H9 (cell line): ENCODE data around the gene WIZ. TPM values are rescaled to one million over a fixed set of nuclear protein-coding genes. Genes with fewer than 3 reads are reported as not detected.

Source experiments
- DNase-seq: peaks from one replicate; pipeline ENCODE4 v3.0.0-alpha.2; 2017
- H2AFZ ChIP-seq: one replicate; pipeline ENCODE4 v1.6.1; 2013; ENCODE audit warnings: mild to moderate bottlenecking, low read length, control low read depth, moderate library complexity
- H2AK5ac ChIP-seq: 2 replicates; pipeline ENCODE4 v1.6.1; 2013; ENCODE audit warnings: low read length, control low read depth, mixed read lengths; ENCODE audit not compliant: insufficient read length
- H2BK120ac ChIP-seq: one replicate; pipeline ENCODE4 v1.6.1; 2013; ENCODE audit warnings: low read depth, mild to moderate bottlenecking, low read length, control low read depth, inconsistent platforms; ENCODE audit not compliant: poor library complexity, severe bottlenecking
- H2BK12ac ChIP-seq: 2 replicates; pipeline ENCODE4 v1.6.1; 2013; ENCODE audit warnings: low read length, control low read depth, mixed read lengths, low read depth; ENCODE audit not compliant: insufficient read length
- H2BK15ac ChIP-seq: 2 replicates; pipeline ENCODE4 v1.6.1; 2013; ENCODE audit warnings: low read depth, low read length, control low read depth
- H2BK20ac ChIP-seq: one replicate; pipeline ENCODE4 v1.6.1; 2013; ENCODE audit warnings: low read depth, mild to moderate bottlenecking, low read length, control low read depth, inconsistent platforms; ENCODE audit not compliant: poor library complexity, severe bottlenecking
- H2BK5ac ChIP-seq: 2 replicates; pipeline ENCODE4 v1.6.1; 2013; ENCODE audit warnings: low read length, control low read depth, mixed read lengths; ENCODE audit not compliant: insufficient read length
- H3K14ac ChIP-seq: 2 replicates; pipeline ENCODE4 v1.6.1; 2013; ENCODE audit warnings: low read length, control low read depth; ENCODE audit not compliant: insufficient read depth
- H3K18ac ChIP-seq: 2 replicates; pipeline ENCODE4 v1.6.1; 2013; ENCODE audit warnings: low read depth, mild to moderate bottlenecking, mixed read lengths, low read length, control low read depth; ENCODE audit not compliant: insufficient read length
- H3K23ac ChIP-seq: 2 replicates; pipeline ENCODE4 v1.6.1; 2013; ENCODE audit warnings: low read length, control low read depth, mixed read lengths, low read depth; ENCODE audit not compliant: insufficient read length
- H3K23me2 ChIP-seq: 2 replicates; pipeline ENCODE4 v1.6.1; 2013; ENCODE audit warnings: low read depth, mild to moderate bottlenecking, mixed read lengths, low read length, control low read depth; ENCODE audit not compliant: insufficient read length, poor library complexity, severe bottlenecking
- H3K27ac ChIP-seq: 2 replicates; pipeline ENCODE4 v1.5.1; 2013; ENCODE audit warnings: low read length, control low read depth, mixed read lengths, low read depth; ENCODE audit not compliant: insufficient read length
- H3K27me3 ChIP-seq: 2 replicates; pipeline ENCODE4 v1.6.1; 2013; ENCODE audit warnings: low read length, control low read depth, inconsistent platforms; ENCODE audit not compliant: insufficient read depth
- H3K4ac ChIP-seq: 2 replicates; pipeline ENCODE4 v1.6.1; 2013; ENCODE audit warnings: low read depth, mild to moderate bottlenecking, control low read depth, inconsistent platforms, low read length, moderate library complexity
- H3K4me1 ChIP-seq: 2 replicates; pipeline ENCODE4 v1.6.1; 2013; ENCODE audit warnings: low read length, control low read depth, inconsistent platforms; ENCODE audit not compliant: insufficient read depth
- H3K4me2 ChIP-seq: 2 replicates; pipeline ENCODE4 v1.6.1; 2013; ENCODE audit warnings: low read length, control low read depth, mixed read lengths; ENCODE audit not compliant: insufficient read length, insufficient read depth
- H3K56ac ChIP-seq: 2 replicates; pipeline ENCODE4 v1.6.1; 2013; ENCODE audit warnings: low read depth, mild to moderate bottlenecking, mixed read lengths, low read length, control low read depth; ENCODE audit not compliant: insufficient read length
- H3K79me1 ChIP-seq: 2 replicates; pipeline ENCODE4 v1.6.1; 2013; ENCODE audit warnings: low read depth, mild to moderate bottlenecking, moderate library complexity, low read length, control low read depth, inconsistent platforms; ENCODE audit not compliant: insufficient read depth, poor library complexity, severe bottlenecking
- H3K79me2 ChIP-seq: 2 replicates; pipeline ENCODE4 v1.6.1; 2013; ENCODE audit warnings: low read length, control low read depth, inconsistent platforms; ENCODE audit not compliant: insufficient read depth
- H3K9ac ChIP-seq: 2 replicates; pipeline ENCODE4 v1.6.1; 2013; ENCODE audit warnings: low read length, control low read depth, mixed read lengths; ENCODE audit not compliant: insufficient read length; ENCODE audit errors: extremely low read depth
- H3K9me3 ChIP-seq: one replicate; pipeline ENCODE4 v1.6.1; 2013; ENCODE audit warnings: low read depth, low read length, inconsistent platforms; ENCODE audit not compliant: control insufficient read depth
- H3T11ph ChIP-seq: one replicate; pipeline ENCODE4 v1.6.1; 2013; ENCODE audit warnings: mild to moderate bottlenecking, low read length, control low read depth, inconsistent platforms
- H4K20me1 ChIP-seq: one replicate; pipeline ENCODE4 v1.6.1; 2013; ENCODE audit not compliant: control insufficient read depth, insufficient read length, insufficient read depth
- H4K5ac ChIP-seq: 2 replicates; pipeline ENCODE4 v1.6.1; 2013; ENCODE audit warnings: low read depth, mild to moderate bottlenecking, mixed read lengths, low read length, control low read depth; ENCODE audit not compliant: insufficient read length
- H4K8ac ChIP-seq: replicated peaks from 2 replicates; pipeline ENCODE4 v1.6.1; 2013; ENCODE audit warnings: low read length, control low read depth, mixed read lengths, low read depth; ENCODE audit not compliant: insufficient read length
- H4K91ac ChIP-seq: 2 replicates; pipeline ENCODE4 v1.6.1; 2013; ENCODE audit warnings: low read depth, mild to moderate bottlenecking, moderate library complexity, mixed read lengths, low read length, control low read depth; ENCODE audit not compliant: insufficient read length
- H3K27ac Mint-ChIP-seq, 3 experiments: 2 replicates in 2 of 3; 3 replicates in 1 of 3; pipeline ENCODE4 v1.8.0; 2020 to 2021; ENCODE audit warnings: mixed read lengths in 3 of 3, mild to moderate bottlenecking in 1 of 3, moderate library complexity in 1 of 3
- H3K27me3 Mint-ChIP-seq: 2 replicates; pipeline ENCODE4 v1.8.0; 2021; ENCODE audit warnings: low read depth, mild to moderate bottlenecking, moderate library complexity, mixed read lengths
- H3K36me3 Mint-ChIP-seq, 3 experiments: 2 replicates in 2 of 3; 3 replicates in 1 of 3; pipeline ENCODE4 v1.8.0; 2020 to 2021; ENCODE audit warnings: low read depth in 3 of 3, mixed read lengths in 3 of 3; ENCODE audit not compliant: insufficient read depth in 1 of 3
- H3K4me1 Mint-ChIP-seq, 2 experiments: 2 replicates each; pipeline ENCODE4 v1.8.0; 2020; ENCODE audit warnings: mixed read lengths in 2 of 2
- H3K4me3 Mint-ChIP-seq, 2 experiments: 2 replicates in 1 of 2; 3 replicates in 1 of 2; pipeline ENCODE4 v1.8.0; 2020 to 2021; ENCODE audit warnings: mild to moderate bottlenecking in 2 of 2, mixed read lengths in 2 of 2, moderate library complexity in 1 of 2
- H3K9me3 Mint-ChIP-seq, 2 experiments: 2 replicates in 1 of 2; 3 replicates in 1 of 2; pipeline ENCODE4 v1.8.0; 2020; ENCODE audit warnings: mild to moderate bottlenecking in 2 of 2, mixed read lengths in 2 of 2, moderate library complexity in 1 of 2
- WGBS: extraction: QIAGEN DNeasy Blood & Tissue Kit; methylation state at CpG from one replicate; pipeline ENCODE4 v1.1.7; 2013; ENCODE audit warnings: missing lambda C conversion rate, low lambda C conversion rate, mixed read lengths; ENCODE audit not compliant: insufficient read length; ENCODE audit errors: extremely low coverage; 5-methylcytosine and 5-hydroxymethylcytosine counted together
- total RNA-seq: library from RNA; stranded (reverse); gene quantifications from 2 replicates; pipeline ENCODE4 v1.2.1, GENCODE V29; 2021
- TF ChIP-seq, protein P1 (sequence below): fragments of 200-600 bp; sonication (generic); conservative IDR thresholded peaks from 3 replicates; pipeline ENCODE4 v1.8.0; 2021; ENCODE audit warnings: antibody characterized with exemption, mild to moderate bottlenecking

WIZ gene
- total RNA-seq, 1 experiment from 2014 or later = 33.3 TPM

DNA sequence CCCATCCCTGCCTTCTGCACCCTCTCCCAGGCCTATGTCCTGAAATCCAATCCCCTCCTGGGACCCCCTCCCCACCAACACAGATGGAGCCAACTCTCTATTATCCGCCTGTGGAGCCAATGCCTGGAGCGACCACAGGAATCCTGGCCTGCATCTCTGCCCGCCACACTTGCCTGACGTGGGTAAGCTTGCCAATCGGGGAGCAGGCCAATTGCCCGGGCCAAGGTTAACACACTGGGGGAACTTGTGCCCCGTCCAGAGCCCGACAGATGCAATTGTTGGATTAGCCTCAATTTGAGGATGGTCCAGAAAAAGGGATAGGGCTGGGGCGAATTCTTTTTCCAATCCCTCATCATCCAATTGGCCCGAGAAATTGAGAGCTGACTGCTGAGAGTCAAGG is 5.9 kb downstream of the WIZ start:
- Histone ChIP-seq H3K4me1 (no peaks in the 10 kb centered on the region), H2BK15ac (no peak overlapping the region), H3K4me2 (no peak overlapping the region), H3K79me2 (no peaks in the 10 kb centered on the region), H3K14ac (no peak overlapping the region), H4K20me1 (no peaks in the 10 kb centered on the region), H3K9me3 (no peaks in the 10 kb centered on the region), H3K4ac (no peak overlapping the region), H4K91ac (no peak overlapping the region), H2AK5ac (no peak overlapping the region), H3K27ac (no peak overlapping the region), H2BK20ac (no peak overlapping the region), H3K23ac (no peak overlapping the region), H3K56ac (no peak overlapping the region), H3K27me3 (no peaks in the 10 kb centered on the region), H2AFZ (no peak overlapping the region), H3K18ac (no peak overlapping the region), H4K5ac (no peak overlapping the region), H2BK5ac (no peak overlapping the region), H4K8ac (no peak overlapping the region), H2BK12ac (no peak overlapping the region), H3K79me1 (no peaks in the 10 kb centered on the region), H3T11ph (no peak overlapping the region), H3K23me2 (peaks cover 4% of the 10 kb centered on the region), H2BK120ac (no peak overlapping the region), H3K9ac (no peak overlapping the region)
- no peak overlapping the region for H3K27ac Mint-ChIP-seq
- no CpG with 5 or more reads among the region's 10 CpGs for WGBS
- no peak for DNase-seq
- TF ChIP-seq, protein P1, sequence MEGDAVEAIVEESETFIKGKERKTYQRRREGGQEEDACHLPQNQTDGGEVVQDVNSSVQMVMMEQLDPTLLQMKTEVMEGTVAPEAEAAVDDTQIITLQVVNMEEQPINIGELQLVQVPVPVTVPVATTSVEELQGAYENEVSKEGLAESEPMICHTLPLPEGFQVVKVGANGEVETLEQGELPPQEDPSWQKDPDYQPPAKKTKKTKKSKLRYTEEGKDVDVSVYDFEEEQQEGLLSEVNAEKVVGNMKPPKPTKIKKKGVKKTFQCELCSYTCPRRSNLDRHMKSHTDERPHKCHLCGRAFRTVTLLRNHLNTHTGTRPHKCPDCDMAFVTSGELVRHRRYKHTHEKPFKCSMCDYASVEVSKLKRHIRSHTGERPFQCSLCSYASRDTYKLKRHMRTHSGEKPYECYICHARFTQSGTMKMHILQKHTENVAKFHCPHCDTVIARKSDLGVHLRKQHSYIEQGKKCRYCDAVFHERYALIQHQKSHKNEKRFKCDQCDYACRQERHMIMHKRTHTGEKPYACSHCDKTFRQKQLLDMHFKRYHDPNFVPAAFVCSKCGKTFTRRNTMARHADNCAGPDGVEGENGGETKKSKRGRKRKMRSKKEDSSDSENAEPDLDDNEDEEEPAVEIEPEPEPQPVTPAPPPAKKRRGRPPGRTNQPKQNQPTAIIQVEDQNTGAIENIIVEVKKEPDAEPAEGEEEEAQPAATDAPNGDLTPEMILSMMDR = no peak
- 0 out of 5 replicates have a peak overlapping the region, but pooled peaks of 1 of the 2 experiments have one; percentile 9 for H3K4me3 Mint-ChIP-seq
- peaks cover 2% of the 10 kb centered on the region; the same call in 1 of the 2 replicates for H3K27me3 Mint-ChIP-seq
- H3K9me3 Mint-ChIP-seq = no peaks in the 10 kb centered on the region; a peak in 2 of 5 replicates
- no peaks in the 10 kb centered on the region for H3K36me3 Mint-ChIP-seq
- peaks cover 5 to 6% of the 10 kb centered on the region in 2 experiments for H3K4me1 Mint-ChIP-seq
